Stimulated activated CD4-positive, alpha-beta T cell treated with anti-CD3 and anti-CD28 coated beads, Interleukin-12 subunit alpha, Interleukin-12 subunit beta, amount 100 ng/mL, for 4 hours (primary cell): ENCODE results near the gene PTPA.

Source experiments
- DNase-seq: peaks from one replicate; pipeline ENCODE4 v3.0.0-alpha.2; 2020

PTPA gene

DNA sequence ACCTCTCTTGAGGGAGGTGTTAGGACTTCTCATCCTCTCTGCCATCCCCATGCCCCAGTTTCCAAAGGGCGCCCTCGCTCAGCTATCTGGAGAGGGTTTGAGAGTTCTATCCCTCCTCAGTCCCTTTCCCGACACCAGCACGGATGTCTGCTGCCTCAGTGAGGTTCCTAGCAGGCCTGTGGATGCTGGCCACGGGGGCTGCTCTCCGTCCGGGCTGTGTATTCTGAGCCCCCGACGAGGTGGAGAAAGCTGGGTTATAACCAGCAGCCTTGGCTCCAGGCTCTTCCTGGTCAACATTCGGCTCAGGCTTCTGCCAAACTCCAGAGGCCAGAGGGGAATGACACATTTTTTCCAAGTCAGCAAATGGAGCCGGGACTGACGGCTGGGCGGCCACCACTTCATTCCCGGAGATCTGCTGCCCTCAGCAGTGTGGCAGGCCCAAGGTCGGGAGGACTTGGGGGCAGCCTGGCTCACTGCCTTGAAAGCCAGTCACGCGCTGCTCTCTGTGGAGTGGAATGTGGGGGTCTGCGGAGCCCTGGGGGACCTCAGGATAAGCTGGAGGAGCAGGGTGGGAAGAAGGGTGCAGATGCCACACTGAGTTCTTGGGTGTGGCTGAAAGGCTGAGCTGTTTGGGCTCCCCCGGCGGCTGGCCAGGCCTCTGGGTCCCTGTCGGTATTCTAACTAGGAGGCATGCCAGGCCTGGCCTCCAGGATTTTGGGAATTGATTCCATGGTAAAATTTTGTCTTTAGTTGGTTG is 27.4 kb downstream of the PTPA start:
- DNase-seq = no peak

DNA sequence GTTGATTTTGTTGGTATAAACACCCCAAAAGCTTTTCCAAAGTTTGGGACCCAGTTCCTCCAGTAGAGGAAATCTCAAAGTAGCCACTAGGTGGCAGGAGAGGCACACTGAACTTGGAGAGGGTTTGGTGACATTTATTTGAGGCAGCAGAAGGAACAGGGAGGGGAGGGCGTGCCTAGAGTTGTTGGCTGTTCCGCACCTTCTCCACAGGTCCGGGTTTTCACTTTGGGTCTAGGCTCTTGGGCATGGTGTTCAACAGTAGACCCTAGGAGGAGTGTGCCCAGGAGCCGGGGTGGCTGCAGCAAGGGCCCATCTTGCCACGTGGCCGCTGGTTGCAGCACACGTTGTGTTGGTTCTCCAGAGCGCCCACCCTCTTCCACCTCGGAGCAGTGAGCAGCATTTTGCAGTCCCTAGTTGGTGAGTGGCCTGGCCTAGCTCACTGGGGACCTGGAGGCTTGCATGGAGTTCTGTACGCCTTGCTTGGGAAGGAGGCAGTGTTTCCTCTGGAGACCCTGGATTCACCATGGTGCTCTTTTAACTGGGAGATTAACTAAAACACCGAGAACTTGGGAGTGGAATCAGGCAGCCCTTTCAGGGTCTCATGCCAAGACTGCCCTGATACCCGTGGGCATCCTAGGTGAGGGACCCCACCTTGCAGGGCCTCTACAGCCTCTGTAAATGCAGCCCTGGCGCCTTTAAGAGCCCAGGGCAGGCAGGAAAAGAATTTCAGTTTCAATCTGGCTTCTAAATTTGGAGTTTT is 28.2 kb downstream of the PTPA start:
- DNase-seq = peak; percentile 58

DNA sequence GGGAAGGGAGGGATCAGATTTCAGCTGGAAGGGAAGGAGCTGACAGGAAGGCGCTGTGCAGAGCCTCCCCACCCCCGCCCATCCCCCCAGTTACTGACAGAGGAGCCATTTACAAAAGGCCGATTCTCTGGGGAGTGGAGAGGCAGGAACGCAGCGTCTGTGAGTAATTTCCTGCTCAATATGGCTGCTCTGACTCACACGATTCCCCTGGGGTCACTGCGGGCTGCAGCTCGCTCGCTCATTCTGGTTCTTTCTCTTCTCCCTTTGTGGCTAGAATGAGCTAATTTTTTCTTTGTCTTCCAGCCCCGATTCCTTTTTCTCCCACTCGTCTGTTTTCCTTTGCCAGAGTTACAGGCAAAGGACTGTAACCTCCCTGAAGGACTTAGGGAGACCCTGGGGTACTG is 28.8 kb downstream of the PTPA start:
- peak; percentile 70 for DNase-seq

DNA sequence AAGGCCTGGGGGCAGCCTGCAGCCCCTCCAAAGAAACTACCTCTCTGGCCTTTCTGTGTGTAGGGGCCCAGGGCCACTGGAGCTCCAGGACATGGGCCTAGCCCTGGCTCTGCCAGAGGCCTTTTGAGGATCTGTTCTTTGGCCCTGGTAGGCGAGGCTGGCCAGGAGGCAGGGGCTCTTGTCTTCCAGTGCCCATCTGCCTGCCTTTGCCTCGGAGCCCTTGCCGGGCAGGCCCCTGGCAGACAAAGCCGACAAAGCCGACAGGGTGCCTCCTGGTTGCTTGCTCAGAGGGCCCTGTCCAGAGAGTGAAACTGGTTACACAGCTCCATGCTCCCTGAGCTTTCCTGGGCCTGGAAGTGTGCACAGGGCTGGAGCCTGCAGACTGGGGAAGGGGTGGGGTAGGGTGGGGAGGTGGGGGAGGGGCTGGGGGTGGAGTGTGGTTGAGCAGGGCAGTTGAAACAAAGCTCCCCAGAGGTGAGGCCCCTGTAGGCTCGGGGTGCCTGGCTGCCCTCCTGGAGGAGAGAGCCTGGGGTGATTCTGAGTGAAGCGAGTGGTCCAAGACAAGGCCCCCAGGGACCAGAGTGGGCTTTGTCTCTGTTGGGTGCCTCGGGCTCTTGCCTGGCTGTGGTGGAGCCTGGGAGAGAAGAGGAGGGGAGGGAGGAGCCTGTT is 29.3 kb downstream of the PTPA start:
- no peak for DNase-seq

DNA sequence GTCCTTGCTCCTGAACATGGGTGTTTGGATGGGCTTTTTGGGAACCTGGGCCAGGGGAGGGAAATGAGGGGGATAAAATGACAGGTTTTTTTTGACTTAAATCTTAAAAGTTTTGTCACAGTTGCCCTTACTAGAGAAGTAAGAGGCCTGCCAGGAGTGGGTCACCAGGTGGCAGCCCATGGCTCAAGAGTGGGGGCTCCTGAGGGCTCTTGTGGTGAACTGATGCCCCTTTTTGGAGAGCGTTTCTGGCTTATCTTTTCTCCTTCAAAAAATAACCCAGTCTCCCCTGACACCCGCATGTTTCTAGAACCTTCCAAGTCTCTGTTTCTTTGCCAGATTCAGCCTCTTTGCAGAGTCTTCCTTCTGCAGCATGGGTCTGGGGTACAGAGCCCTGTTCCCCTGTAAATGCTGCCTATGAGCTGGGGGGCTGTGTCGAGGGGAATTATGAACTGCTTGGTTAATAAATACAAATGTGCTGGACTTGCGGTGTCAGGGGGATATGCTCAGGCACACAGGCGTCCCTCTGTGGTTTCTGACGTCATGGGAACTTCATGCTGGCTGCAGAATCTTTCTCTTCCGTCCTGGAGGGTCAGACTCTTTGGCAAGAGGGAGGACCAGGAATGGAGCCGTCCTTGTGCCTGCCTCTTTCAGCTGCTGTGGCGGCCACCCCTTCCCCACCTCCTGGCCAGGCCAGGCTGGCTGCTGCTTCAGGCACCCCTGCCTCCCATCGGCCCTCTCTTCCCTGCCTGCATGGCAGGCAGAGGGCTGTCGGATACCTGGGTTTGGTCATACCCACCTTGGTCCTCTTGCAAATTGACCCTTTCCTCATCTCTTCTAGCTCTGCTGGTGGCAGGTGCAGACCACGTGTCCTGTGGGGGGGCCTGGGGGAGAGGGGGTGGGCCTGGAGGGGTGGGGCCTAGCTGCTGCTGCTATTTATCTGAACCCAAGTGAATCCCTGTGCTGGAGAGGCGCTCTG is 30.1 kb downstream of the PTPA start:
- DNase-seq = no peak

DNA sequence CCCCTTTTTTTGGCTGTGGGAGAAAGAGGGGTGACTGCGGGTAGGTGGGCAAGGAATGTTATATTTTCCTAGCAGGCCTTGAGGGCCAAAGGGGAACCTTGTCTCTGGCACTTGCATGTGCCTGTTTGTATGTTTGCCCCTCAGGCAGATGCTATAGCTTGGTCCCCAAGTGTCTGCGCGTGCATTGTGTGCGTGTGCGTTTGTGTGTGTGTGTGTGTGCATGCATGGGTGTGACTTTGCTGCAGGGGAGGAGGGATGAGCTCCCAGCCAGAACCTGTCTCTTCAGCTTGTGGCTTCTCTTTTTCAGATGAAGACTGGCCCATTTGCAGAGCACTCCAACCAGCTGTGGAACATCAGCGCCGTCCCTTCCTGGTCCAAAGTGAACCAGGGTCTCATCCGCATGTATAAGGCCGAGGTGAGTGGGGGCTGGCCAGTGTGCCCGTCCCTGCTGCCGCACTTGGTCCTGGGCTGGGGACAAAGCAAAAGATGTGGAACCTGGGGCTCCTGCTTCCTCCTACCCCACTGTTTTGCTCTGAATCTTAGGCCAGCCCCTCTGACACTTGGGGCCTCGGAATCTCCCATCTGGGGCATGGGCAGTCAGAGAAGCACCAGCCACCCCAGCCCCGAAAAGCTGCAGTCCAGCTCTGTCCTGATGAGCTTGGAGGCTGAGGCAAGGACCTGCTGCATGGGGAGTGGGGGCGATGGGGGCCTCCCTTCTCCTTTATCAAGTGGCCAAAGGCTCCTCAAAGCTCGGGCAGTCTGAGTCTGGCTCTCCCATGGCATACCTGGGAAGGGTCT is 31.1 kb downstream of the PTPA start:
- DNase-seq = no peak

DNA sequence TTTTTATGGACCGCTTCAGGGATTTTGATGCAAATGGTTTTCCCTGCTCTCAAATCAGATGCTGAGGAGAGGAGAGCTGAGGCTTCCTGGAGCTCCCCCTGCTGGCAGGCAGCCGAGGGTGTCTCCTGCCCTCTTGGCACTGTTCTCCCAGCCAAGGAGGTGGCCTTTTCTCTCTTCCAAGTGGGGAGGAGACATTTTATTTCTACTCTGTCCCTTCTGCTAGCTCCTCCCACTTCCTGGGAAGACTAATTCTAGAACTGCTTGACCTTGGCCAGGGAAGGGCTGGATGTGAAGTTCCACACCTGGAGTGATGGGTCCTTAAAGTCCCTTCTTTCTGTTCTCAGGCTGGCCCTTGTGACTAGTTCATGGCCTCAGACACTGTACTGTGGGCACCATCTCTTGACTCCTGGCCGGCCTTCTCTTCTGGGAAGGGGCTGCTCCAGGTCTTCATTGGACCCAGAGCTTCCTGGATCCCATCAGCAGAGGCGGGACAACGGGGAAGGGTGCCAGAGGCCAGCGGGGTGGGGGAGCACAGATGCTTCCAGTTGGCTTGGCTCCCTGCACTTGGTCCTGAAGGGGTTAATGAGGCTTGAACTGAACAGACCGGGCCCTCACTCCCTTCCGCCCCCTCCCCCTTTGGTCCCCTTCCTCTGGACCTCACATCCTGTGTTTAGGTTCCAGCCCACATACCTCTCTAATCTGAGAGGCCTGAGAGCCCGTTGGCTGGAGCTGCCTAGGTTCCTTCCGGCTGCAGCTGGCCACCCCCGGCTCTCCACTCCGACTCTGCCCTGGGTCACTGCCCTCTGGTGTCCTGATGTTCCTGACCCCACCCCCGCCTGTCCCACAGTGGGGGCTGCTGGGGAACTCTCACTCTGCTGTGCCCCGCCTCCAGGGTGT is 32.1 kb downstream of the PTPA start:
- peak; percentile 74 for DNase-seq

DNA sequence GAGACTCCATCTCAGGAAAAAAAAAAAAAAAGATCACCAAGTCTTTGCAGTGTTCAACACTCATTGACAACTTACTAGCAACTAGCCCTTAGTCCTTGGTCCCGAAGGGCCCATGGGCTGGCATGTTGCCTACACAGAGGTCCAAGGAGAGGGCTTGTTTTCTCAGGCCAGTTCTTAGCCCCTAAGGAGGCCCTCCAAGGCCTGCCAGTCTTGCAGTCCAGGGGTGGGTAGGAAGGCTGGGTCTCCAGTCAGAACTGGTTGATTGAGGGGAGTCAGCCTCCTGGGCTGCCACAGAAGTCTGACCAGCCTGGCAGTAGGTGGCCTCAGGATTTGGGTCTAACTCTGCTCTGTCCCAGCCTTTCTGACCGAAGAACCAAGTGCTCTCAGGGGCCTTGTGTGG is 34.1 kb downstream of the PTPA start:
- DNase-seq = no peak

DNA sequence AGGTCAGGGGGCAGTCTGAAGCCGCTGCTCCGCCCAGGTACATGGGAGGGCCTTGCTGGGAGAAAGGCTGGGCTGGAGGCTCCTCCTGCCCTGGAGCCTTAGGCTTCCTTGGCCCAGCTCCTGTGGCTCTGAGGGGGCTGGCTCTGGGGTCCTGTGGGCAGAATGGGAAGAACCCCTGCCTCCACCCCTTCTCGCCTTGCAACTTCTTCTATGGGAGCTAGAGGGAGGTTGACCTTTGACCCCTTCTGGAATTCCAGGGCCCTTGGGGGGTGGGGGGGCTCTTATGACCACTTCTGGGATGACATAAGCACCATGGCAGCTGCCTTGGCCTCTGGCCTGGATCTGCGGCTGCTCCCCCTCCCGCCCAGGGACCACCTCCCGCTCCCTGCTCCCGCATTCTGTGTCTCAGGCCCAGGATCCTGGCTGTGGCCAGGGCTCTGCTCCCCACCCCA is 34.7 kb downstream of the PTPA start:
- DNase-seq = no peak

DNA sequence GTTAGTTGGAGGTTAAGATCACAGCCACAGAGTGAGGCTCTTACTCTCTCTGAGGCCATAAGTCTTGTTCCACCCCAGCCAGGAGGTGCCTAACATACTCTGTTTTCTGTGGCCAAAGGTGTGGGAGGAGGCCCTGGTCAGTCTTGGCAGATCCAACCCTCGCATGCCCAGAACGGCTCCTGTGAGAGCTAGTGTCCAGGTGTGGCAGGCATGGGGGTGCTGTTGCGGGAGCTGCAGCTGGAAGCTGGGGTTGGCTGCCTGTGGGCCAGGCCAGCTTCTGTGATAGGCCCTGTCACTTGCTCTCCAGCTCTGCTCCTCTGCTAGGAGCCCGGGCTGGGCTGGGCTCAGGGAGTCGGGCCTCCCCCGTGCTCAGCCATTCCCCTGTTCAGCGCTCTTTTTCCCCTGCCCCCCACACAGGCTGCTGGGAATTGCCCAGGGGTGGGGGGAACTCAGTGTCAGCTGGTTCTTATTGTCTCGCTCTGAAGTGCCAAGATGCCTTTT is 35.3 kb downstream of the PTPA start:
- DNase-seq = no peak

DNA sequence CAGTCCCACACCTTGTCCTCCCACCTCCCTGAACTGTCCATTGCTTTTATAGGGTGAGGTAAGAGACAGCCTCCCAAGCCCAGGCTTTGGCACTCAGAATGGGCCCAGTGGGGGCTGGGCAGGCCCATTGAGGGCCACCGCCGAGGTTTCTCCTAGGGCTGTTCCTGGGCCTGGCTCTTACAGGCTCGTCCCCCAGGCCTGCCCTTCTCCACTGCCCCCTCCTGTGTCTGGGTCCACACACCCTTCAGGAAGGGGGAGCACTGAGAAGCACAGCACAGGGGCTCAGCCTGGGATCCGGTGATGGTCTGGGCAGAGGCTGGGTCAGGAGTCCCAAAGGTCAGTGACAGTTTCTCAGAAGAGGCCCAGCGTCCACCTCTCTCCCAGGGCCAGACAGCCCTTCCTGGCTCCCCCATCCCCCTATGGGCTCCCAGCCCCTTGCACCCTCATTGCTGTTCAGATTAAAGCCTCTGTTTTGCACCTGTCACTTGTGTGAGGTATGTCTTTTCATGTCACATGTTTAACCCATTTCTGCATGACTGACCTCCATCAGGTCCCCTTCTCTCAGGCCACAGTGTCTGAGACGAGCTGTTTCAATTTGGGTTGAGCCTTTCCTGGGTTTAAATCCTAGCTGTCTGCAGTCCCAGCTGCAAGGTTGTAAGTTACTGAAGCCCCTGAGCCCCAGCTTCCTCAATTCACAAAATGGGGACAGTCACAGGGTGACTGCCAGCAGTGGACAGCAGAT is 37.4 kb downstream of the PTPA start:
- no peak for DNase-seq

DNA sequence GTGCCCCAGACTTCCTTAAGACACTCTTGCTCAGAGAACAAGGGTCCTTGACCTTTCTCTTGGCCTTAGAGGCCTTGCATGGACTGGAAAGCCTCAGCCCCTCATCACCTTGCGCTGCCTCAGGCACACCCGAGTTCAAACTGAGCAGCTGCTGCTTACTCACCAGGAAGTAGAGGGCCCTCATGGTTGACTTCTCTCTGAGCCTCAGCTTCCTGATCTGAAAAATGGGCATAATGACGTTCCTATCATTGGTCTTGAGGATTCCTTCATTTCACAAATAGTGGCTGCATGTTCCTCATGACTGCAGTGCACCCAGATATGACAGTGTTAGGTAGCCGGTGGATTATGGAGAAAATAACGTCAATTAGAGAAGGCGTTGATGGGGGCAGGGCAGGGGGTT is 38.2 kb downstream of the PTPA start:
- DNase-seq = no peak

DNA sequence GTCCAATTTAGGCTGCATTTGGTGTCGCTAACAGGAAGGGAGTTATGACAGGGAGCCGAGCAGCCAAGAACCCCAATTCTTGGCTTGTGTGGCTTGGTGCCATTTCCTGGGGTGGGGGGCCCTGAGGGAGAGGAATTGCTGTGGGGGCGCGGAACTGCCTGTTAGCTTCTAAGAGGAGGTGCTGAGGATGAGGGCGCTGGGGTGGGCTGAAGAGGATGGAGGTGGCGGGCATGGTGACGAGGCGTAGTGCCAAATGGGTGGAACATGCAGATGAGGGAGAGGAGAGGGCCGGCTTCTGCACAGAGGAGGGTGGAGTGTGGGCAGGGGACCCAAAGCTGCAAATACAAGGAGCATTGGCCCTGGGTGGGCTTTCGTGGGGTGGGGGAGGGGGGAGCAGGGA is 38.9 kb downstream of the PTPA start:
- no peak for DNase-seq

DNA sequence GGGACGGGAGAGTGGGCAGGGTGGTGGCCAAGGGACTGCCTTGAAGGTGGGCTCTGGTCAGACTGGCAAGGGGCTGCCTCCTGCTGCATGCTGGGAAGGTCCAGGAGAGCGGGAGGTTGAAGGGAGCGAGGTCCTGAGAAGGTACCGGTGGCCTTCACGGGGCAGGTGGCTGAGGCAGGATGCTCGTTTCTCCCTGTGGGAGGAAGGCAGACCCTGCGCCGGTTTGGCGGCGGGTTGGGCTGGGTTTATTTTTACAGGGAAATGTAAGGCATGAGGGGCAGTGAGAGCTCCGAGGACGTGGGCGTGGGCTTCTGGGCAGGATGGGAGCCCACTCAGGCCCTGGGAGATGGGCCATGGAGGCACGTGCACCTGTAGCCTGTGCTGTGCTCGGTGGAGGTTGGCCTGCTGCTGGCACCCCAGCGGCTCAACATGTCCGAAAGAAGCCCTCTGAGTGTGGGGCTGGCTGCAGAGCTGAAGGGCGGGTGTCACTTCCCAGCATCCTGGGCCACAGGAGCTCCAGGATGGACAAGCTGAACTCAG is 39.5 kb downstream of the PTPA start:
- DNase-seq = no peak

DNA sequence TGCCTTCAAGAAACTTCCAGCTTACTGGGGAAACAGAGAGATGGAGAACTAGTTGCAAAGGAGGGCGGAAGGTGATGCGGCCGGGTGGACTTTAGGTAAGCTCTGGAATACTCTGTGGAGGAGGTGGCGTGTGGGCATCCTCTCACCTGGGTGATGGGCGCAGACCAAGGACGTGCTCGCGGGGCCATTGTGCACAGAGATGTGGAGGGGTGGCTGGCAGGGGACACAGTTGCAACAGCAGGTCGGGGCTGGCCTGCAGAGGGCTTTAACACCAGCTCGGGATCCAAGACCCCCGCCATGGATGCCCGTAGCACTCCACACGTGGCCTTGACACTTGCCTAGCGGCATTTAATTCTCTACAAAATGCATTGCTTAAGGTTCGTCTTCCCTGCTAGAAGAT is 40.3 kb downstream of the PTPA start:
- no peak for DNase-seq

DNA sequence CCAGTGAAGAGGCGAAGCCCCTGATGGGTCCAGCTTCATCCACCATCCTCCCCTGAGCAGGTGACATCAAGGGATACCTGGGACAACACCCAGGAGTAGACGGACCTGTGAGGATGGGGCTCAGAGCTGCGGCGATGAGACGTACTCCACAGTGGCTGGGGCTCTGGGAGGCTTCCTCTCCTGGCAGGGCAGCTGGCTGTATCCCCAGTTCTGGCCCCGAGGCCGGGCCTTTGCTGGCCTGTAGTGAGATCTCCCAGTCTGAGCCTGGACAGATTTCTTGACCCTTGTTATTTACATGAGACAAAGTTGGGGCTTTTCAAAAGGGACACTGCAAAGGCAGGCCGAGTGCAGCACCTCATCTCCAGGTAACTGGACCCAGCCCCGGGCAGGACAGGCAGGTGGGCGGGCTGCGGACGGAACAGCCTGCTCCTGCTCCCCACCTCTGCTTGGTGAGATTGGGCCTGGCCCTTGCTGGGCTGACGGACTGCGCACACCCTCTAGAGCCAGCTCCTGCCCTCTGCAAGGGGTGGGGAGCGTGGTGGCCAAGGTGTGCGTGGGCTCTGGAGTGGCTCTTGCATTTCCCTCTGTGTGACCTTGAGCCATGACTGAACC is 43.8 kb downstream of the PTPA start:
- no peak for DNase-seq

DNA sequence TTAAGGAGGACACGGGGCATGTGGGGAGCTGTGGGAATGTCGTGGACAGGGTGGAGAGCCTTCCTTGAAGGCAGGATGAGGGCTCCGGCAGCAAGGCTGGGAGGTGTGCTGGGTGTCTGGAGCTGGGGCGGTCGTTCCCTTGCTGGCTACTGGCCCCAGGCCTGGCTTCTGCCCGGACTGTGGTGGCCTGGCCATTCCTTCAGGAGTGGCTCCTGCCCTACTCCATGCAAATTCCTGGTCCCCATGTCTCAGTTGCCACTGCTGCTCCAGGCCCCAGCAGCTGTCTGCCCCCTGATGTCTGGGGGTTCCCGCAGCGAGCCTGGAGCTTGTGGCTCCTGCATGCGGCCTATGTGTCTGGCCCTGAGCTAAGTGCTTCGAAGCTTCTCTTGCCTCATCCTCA is 44.9 kb downstream of the PTPA start:
- DNase-seq = no peak

DNA sequence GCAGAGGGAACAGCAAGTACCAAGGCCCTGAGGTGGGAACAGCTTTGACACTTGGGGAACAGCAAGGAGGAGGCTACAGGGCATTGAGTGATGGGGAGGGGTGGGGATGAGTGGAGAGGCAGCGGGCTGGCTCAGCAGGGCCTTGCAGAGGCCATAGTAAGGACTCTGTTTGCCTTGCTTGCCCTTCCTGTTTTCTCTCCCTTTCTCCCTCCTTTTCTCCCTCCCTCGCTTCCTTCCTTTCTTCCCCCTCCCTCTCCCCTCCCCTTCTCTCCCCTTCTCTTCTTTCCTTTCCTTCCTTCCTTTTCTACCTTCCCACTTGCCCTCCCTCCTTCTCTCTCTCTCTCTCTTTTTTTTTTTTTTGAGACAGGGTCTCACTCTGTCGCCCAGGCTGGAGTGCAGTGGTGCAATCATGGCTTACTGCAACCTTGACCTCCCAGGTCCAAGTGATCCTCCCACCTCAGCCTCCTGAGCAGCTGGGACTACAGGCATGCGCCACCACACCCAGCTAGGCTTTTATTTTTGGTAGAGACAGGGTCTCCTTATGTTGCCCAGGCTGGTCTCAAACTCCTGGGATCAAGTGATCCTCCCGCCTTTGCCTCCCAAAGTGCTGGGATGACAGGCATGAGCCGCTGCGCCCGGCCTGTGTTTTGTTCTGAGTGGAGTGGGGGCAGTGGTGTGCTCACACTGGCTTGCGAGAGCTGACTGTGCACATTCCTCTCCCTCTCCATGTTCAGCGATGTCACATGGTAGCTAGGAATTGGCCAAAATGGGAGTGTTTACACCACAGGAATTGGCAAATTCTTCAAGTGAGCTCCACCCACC is 49.7 kb downstream of the PTPA start:
- no peak for DNase-seq
